GM21360 (cell line): ENCODE measurements around the gene FHIT.

Experiments used
- ATAC-seq: cut with Tn5 transposase; IDR thresholded peaks from one replicate; pipeline ENCODE4 v1.9.1; 2021; ENCODE audit warnings: mild to moderate bottlenecking, moderate library complexity; ENCODE audit not compliant: unreplicated experiment

The FHIT gene

DNA sequence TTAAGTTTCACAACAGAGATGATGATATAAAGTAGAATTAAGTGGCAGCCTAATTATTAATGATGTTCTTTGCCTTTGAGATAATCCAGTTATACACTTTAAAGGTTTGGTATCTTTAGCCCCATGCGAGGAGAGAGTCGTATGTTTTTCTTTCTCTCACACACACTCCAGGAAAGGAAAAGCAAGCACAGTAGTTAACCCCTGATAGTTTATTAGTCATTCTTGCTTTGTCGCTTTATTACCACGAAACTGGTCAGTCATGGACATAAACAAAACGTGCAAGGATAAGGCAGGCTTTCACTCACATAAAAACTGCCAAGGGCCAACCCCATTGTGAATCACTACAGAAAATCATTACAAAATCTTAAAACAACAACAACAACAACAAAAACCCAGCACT is 866.9 kb downstream of the FHIT start:
- no peak for ATAC-seq

DNA sequence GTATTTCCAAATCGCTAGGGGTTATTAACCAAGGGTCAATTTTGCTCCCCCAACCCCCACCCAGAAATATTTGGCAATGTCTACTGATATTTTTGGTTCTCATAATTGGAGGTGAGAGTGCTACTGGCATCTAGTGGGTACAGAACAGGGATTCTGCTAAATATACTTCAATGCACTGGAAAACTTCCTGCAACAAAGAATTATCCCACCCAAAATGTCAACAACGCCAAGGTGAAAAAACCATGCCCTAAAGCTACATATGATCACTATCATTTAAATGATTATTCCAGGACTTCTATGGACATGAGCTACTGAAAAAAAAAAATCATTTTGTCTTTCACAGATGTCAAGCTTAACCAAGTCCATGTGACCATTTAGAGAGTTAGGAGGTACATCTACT is 867.9 kb downstream of the FHIT start:
- no peak for ATAC-seq

DNA sequence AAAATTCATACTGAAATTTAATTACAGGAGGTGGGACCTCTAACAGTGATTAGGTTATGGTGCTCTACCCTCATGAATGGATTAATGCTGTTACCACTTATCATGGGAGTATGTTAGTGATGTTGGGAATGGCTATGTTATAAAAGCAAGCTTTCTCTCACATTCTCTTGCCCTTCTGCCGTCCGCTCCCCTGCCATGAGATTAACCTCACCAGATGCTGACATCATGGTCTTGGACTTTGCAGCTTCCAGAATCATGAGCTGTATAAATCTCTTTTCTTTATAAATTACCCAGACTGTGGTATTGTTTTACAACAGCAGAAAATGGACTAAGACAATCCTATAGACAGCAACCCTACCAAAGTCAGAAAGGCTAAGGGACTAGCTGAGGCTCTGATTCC is 884.8 kb downstream of the FHIT start:
- ATAC-seq: no peak

DNA sequence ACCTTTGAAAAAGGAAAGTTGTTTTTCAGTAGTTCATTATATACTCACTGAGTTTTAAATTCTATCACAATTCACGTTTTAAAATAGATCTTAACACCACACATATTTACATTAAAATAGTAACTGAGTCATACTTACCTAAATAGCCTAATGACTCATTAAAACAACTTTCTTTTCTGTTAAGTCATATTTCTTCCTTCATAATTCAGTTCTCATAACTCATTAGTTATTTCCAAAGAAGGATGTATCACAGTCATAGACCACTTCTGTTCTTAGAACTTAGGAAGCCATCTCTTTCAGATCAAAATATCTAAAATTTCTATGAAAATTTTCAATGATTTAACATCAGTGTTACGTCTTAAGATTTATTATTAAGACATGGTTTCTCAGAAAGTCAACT is 885.9 kb downstream of the FHIT start:
- ATAC-seq: peak; percentile 49

DNA sequence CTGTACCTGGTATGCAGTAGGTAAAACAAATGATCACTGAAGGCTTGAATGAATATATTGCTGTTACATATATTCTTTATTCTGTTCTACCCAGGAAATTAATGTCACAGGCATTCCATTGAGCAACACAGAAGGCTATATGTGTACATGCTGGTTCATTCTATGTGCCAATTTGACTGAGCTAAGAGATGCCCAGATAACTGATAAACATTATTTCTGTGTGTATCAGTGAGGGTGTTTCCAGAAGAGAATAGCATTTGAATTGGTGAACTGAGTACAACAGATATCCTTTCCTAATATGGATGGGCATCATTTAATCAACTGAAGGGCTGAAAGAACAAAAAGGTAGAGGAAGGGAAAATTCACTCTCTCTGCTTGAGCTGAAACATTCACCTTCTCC is 886.8 kb downstream of the FHIT start:
- ATAC-seq: no peak

DNA sequence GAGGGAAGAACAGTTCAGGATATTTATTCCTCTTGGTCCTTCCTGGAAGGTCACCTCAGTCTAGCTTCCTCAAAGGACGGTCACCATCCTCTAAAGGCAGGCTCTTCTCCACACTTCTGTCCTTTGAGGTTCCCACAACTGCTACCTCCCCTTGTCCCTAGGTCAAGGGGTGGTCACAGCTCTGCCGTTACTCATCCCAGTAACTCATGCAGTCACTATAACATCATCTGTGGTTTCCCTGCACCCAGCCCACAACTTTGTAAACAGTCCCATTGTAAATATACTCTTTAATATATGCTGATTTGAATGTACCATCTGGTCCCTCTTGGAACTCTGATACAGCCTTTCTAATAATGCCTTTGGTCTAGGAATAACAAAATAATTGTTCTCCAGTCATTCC is 887.4 kb downstream of the FHIT start:
- no peak for ATAC-seq

DNA sequence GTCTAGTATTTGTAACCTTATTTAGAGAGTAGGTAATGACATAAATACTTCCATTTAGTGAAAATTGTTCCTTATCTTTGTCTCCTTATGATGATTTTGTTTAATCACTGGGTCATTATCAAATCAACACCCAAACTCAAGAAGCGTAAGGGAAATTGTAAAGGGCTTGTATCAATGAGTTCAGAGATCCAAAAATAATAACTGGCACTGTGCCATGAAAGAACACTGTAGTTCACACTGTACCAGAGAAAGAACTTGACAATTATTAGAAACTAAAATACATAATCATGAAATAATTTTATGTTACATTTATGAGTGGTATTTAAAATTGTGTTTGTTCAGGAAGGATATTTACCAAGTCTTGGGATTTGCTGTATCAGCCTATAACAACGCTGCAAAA is 895.4 kb downstream of the FHIT start:
- no peak for ATAC-seq

DNA sequence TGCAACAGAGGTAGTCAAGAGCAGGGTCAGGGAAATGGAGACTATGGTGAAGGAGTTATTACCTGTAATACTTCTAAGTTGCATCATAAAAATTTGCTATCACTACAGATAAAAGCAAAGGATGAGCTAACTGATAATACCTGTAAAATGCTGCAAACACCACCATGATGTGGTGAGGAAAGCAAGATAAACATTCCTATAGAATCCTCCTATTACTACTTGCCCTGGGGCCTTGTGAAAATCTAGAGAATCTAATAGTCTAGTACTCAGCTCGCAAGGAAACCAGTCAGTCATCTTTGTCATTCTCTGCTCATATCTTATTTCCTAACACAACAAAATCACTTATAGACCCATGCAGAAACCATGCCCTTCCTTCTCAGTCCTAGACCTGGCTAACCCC is 899.8 kb downstream of the FHIT start:
- ATAC-seq: no peak

DNA sequence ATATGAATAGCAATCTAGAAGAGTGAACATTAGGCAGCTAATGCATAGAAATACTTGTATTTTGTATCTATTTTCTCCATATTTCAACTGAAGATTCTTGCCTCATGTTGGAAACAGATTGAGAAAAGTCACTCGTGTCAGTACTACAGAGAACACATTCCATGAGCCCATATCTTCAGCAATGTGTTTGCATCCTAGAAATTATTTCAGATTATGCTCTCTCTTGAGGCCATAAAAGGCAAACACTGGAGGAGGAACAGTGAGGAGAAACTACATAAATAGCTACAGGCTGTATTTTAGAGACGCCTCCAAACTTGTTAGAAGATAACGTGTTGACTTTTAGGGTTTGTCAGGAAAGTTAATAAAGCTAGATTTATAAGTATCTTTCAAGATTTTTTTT is 906.9 kb downstream of the FHIT start:
- ATAC-seq: no peak

DNA sequence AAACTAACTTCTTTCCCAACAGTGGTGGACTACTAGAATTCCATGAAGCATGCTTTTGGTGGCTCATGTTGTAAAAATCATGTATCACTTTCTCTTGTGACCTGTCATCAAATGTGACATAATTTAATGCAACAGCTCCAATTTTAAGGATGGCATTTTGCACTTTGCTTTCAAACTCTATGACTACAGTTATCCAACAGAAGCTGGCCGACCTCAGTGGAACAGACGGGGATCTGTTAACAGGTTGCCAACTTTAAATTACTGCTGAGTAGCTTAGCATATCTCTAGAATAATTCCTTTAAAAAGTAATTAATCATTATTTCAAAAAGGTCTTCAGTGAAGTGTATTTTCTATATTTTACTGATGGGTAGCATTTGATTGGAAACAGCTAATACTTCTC is 907.4 kb downstream of the FHIT start:
- ATAC-seq: no peak

DNA sequence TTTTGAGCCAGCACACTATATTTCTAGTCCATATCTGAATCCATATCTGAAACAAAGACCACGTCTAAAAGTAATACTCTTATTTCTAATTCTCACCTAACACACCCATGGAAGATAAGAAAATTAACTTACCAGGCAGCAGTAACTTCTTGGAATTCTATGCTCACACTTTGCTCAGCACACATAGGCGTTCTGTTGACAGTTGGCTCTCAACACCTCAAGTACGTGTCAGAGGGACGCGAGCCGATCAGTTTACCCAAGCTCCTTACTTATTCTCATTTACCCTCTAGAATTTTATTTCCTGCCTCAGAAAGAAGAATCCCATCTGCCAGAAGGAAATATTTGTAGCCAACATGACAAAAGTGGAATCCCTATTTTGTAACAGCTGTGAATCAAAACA is 911.9 kb downstream of the FHIT start:
- no peak for ATAC-seq

DNA sequence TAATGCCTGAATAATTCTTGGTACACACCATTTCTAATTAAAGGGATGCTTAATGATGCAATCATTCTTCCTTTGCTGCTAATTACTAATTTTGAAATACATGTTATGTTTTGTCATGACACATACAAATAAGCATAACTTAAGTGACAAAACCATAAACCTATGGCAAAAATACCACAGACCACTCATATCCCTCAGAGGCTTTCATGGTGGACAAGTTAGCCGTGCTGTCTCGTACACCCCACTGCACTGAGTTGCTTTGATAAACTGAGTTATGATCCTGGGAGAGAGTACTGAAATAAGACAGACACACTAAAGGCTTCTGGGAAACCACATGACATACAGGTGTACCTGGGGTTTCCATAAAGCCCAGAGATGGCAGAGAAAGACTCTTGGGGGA is 913.8 kb downstream of the FHIT start:
- no peak for ATAC-seq

DNA sequence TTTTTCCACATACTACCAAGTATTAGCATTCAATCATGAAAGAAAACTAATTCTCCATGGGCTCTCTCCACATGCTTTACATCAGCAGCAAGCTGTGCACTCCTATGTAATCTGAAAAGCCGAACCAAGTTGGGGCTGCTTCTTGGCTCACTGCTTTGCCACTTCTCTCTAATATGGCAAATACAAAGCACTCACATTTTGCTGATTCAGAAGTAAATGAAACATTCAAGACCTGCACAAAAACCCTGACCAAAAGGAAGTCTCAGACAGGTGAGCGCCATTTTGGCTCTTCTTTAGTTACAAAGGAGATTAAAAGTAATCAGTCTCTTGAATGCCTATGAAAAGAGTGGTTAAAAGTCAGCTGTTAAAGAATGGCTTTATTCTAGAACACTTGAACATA is 915.2 kb downstream of the FHIT start:
- ATAC-seq: no peak

DNA sequence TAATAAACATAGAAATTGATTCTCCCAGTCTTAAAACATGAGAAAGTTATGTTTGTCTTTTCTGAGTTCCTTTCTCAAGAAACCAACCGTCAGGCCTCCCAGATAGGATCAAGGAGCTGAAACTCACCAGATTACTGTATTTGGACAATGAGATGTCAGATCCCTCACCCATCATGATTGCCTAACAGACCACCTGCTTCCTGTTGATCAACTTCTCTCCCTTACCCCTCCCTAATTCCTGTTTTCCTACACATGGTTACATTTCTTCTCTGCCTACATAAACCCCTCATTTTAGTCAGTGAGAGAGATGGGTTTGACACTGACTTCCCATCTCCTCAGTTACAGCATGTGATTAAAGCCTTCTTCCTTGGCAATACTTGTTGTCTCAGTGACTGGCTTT is 917.5 kb downstream of the FHIT start:
- no peak for ATAC-seq

DNA sequence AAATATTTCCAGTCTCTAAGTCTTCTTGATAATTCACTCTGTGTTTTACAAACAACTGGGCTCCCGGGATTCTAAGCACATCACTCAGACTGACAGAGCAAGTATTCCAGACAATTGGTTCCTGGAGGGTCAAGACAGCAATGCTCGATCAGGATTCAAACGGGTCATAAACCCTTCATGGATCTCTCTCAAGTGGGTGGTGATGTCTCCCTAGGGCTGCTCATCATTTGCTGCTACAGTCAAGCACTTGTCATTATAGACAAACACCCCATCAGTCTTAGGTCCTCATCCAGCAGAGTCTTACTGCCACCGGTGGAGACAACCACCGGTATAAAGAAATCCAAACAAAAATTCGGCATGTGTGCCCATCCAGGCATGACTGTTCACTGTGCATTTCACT is 921.1 kb downstream of the FHIT start:
- no peak for ATAC-seq

DNA sequence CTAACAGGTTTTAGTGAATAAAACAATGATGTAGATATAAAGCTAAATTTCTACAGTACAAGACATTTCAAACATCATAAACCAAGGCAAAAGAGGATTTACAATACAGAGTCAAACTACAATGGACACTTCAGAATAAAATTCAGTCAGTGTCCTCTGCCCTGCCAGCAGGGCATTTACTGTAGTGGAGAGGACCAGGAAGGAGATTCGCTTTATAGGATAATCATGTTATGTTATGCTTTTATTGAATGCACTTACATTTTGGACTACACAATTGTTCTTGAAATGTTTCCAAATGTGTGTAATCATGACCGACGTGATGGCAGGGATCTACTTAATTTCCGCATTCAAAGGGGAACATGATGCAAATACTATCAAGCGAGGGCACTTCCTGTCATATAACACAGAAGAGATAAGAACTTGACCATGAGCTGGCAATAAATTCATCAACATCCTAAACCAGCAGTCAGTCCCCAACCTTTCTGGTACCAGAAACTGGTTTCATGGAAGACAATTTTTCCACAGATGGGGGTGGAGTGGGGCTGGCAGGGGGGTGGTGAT is 925.6 kb downstream of the FHIT start:
- no peak for ATAC-seq

DNA sequence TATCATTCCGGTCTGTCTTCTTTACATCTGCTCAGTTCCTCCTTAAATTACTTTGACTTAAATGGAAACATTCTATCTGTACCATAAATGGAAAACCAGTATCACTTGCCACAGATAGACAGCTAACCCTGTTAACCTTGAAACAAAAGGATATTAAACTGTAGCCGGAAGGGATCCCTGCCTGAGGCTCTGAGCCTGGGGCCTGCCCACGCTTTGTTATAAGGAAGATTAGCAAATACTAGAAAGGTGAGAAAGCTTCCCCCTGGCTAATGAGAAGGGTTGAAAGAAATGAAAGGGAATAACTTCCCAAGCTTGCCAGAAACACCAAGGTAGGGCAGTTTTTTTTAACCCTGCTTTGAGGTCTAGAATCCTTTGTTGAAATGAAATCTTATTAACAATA is 927.6 kb downstream of the FHIT start:
- no peak for ATAC-seq

DNA sequence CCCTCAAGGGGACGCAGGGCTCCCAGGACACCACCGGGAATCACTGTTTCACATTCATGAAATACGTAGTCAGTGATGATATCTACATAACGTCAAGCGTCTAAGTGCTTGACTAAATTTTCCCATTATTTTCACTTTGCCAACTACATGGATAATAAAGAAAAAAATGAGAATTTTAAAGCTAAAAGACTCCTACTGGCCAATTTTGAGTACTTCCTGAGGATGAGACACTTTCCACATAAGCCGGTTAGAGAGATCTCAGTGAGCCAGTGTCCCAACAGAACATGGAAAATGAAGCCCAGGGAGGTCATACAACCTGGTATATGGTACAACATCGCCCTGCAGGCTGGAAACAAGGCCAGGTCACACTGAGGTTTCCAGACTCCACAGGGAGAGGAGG is 928.1 kb downstream of the FHIT start:
- ATAC-seq: no peak

DNA sequence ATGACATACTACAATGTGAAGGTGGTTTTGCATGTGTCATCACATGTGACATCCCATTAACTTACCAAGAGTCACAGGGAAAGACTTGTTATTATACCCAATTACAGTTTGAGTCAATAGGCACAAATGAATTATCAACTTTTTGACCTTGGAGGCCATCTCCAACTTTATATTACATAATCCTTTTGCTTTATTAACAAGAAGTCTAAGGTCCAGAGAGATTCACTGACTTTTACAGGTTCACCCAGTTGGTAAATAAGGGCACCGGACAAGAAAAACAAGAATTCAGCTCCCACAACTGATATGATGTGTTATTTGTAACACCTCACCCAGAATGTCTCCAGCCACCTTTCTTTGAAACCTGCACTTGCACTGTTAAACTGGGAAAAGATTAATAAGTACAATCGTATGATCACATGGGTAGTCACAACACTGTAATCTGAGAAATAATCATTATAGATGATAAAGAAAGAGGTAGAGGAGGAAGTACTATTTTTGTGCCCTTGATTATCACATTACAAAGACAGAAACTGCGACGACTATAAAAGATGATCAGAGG is 928.9 kb downstream of the FHIT start:
- ATAC-seq: no peak

DNA sequence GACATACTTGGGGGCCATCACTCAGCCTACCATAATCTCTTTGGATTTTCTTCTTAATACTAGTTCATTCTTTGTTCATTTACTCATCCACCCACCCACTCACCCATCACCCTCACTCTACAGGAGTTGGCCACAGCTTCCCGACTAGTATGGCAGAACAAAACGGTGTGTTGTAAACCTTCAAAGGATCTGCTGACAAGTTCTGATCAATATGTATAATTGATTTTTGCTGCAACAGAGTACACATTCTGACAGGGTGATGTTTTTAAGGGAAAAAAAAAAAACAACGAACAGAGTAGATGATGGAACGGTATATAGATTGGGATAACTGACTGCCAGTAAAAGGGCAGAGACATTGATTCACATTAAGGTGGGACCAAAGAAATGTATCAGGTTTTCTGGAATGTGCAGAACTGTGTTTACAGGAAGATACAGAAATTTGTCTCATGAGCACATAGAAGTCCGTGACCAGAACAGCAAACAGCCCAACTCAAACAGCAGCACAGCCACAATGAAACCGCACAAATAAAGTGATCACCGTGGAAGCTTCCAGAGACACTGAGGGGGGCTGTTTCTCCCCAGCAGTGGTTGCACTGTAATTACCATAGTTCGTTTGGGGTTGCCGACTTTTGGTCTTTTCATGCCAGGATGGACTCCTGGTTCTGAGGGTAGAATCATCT is 931.9 kb downstream of the FHIT start:
- no peak for ATAC-seq

DNA sequence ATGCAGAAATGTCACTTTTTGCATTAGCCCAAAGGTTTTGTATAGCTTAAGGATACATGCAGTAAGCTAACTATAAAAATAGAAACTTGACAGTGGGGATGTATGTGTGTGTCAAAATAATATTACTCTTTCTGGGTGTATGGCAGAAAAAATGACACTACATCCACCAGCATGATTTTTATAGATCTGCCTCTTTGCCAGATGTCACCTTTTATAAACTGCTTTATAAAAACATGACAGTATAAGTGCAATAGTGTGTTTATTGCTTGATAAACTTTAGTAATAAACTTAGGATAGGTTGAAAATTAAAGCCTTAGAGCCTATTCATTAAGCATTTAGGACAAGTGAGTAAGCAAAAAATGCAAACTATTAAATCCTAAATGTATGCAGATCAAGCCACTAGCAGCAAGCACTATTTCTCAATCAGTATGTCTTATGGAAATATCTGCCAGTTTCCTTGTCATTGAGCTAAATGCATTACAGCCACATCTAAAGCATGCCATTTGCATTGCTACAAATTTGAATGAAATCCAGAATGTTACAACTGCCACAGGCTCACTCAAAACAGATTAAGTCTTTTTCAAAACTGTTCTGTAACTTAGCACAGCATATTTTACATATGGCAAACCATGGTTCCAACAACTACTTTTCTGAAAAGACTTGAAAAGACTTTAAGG is 935.0 kb downstream of the FHIT start:
- no peak for ATAC-seq

DNA sequence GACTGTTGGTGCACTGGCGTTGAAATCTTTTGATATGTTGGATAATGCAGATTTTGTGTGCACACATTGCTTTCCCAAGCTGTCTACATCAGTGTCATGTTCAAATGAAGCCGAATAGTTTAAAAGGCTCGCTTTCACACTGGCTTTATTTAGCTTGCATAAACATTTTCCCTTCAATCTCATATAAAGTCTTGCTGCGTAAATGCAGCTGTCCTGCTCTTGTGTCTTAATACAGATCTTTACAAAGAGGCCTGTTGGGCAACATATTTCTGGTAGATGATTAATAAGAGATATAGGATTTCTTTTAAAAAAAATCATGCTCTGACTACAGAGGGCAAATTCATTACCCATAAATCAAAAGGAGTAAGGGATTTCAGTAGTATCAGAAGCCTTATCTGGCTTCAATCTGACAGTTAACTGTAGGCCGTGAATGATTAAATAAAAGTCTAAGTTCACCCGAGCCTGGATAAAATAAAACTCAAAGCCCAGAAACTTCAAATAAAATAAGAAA is 937.2 kb downstream of the FHIT start:
- no peak for ATAC-seq
